Measurements from ENCODE around the gene NPIPA5.

- TF ChIP-seq POLR2AphosphoS5 (IDR thresholded peaks at IDR 0.05; ENCODE audit: low read depth, low read length) (no peak), POLR2A (IDR thresholded peaks at IDR 0.05; ENCODE audit: low read depth, low read length) (no peak)
These were observed 25.4 kb upstream of the NPIPA5 start for GRCh38 chr16:15403392-15403995.

Data from GM12892 (cell line).